Fibroblast of mammary gland (primary cell): ENCODE results near the gene LPP.
A peak's percentile ranks its signal among the peaks of the same experiment; 100 is the strongest.

ENCODE experiments used
- DNase-seq: peaks from one replicate; pipeline ENCODE4 v3.0.0-alpha.2; 2010; ENCODE audit warnings: low read depth
- H3K4me3 ChIP-seq: 2 replicates; pipeline ENCODE4 v1.5.1; 2011; ENCODE audit warnings: low read depth, mild to moderate bottlenecking, low read length, moderate library complexity; ENCODE audit not compliant: control insufficient read depth
- TF ChIP-seq, protein P1 (sequence below): conservative IDR thresholded peaks from 2 replicates; pipeline ENCODE4 v1.5.1; 2011; ENCODE audit warnings: low read depth, low read length, inconsistent platforms; ENCODE audit not compliant: control insufficient read depth, insufficient read depth

Gene LPP

GRCh38 chr3:188746291-188746783, 592.4 kb downstream of the LPP start:
- TF ChIP-seq, protein P1, sequence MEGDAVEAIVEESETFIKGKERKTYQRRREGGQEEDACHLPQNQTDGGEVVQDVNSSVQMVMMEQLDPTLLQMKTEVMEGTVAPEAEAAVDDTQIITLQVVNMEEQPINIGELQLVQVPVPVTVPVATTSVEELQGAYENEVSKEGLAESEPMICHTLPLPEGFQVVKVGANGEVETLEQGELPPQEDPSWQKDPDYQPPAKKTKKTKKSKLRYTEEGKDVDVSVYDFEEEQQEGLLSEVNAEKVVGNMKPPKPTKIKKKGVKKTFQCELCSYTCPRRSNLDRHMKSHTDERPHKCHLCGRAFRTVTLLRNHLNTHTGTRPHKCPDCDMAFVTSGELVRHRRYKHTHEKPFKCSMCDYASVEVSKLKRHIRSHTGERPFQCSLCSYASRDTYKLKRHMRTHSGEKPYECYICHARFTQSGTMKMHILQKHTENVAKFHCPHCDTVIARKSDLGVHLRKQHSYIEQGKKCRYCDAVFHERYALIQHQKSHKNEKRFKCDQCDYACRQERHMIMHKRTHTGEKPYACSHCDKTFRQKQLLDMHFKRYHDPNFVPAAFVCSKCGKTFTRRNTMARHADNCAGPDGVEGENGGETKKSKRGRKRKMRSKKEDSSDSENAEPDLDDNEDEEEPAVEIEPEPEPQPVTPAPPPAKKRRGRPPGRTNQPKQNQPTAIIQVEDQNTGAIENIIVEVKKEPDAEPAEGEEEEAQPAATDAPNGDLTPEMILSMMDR: no peak
- no peak overlapping the region for H3K4me3 ChIP-seq
- DNase-seq: no peak

GRCh38 chr3:188747489-188747888, 593.5 kb downstream of the LPP start:
- TF ChIP-seq, protein P1: no peak
- H3K4me3 ChIP-seq: no peak overlapping the region
- DNase-seq: peak; percentile 46

- DNase-seq: peak; percentile 30
- H3K4me3 ChIP-seq: no peak overlapping the region
- TF ChIP-seq, protein P1: peak; percentile 61
These were observed 595.2 kb downstream of the LPP start for GRCh38 chr3:188749010-188749617.

GRCh38 chr3:188749830-188750229, 595.9 kb downstream of the LPP start:
- TF ChIP-seq, protein P1: no peak
- DNase-seq: no peak
- H3K4me3 ChIP-seq: no peak overlapping the region

DNA sequence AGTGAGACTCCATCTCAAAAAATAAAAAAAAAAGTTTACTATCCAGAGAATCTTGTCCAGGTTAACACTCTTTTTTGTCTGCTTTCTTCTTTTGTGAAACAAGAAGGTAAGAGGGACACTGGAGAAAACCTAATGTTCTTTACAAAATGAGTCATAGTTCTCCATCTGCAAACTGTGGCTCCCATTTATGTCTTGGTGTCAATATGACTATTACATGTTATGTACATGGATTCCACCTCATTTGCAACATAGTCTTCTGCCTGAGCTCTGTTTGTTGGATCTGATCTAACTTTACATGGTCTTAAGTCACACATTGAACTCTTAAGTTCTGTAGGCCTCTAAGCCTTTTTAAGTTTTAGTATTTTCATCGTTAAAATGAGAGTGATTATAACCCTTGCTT, 596.7 kb downstream of the LPP start:
- TF ChIP-seq, protein P1: no peak
- H3K4me3 ChIP-seq: no peak overlapping the region
- DNase-seq: no peak

- no peak for DNase-seq
- no peak overlapping the region for H3K4me3 ChIP-seq
- TF ChIP-seq, protein P1: no peak
These were observed 598.9 kb downstream of the LPP start for GRCh38 chr3:188752850-188753249.
